ENCODE data around the gene MFSD2A.
A peak's percentile ranks its signal among the peaks of the same experiment; 100 is the strongest.

Gene MFSD2A

DNA sequence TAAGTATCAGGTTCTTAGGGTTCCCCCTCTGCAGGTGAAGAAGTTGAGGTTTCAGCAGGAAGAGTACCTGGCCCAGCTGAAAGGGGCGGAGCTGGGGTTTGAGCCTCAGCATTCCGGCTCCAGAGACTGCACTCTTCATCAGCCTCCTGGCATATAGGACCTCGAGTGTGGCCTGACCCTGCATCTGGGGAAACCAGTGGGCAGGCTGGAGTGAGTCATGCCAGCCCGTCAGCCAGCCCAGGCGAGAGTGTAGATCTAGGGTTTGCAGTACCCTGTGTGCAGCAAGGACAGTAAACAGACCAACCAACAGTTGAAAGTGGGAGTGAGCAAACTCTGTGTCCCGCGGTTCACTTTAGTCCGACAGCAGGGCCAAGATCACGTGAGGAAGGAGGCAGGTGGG is 14.1 kb downstream of the MFSD2A start:
- peaks cover 6% of the 10 kb centered on the region for H3K36me3 ChIP-seq (replicated peaks)

DNA sequence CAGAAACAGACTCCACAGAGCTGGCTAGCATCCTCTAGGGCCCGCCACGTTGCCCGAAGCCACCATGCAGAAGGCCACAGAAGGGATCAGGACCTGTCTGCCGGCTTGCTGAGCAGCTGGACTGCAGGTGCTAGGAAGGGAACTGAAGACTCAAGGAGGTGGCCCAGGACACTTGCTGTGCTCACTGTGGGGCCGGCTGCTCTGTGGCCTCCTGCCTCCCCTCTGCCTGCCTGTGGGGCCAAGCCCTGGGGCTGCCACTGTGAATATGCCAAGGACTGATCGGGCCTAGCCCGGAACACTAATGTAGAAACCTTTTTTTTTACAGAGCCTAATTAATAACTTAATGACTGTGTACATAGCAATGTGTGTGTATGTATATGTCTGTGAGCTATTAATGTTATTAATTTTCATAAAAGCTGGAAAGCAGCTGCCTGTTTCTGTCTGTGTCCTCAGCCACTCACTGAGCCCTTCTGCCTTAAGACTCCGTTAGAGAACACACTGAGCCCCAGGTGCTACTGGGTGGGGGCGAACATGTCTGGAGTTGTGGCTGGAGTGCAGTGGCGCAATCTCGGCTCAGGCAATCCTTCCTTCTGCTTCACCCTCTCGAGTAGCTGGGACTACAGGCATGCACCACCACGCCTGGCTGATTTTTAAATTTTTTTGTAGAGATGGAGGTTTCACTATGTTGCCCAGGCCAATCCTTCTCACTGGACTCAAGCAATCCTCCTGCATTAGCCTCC is 14.8 kb downstream of the MFSD2A start:
- Histone ChIP-seq H3K27me3 (replicated peaks) (no peaks in the 10 kb centered on the region), H3K36me3 (replicated peaks) (peaks cover 6% of the 10 kb centered on the region), H3K27ac (no peak overlapping the region), H3K4me3 (ENCODE audit: low read depth, low read length) (no peak overlapping the region)
- no peak for DNase-seq
- in situ Hi-C loops (cut with HindIII; ENCODE audit: low pct_ligation_motif_present, low sequenced_read_pairs) = no loop called here
- no peak for TF ChIP-seq CTCF (IDR thresholded peaks at IDR 0.05; ENCODE audit: low read depth, low read length, missing control alignments)

More for the DNA sequence above, 14.1 kb downstream of the MFSD2A start:
- DNase-seq = no peak
- Histone ChIP-seq H3K27ac (no peak overlapping the region), H3K4me3 (ENCODE audit: low read depth, low read length) (no peak overlapping the region), H3K27me3 (replicated peaks) (no peaks in the 10 kb centered on the region)
- TF ChIP-seq CTCF (IDR thresholded peaks at IDR 0.05; ENCODE audit: low read depth, low read length, missing control alignments) = no peak
- in situ Hi-C loops (cut with HindIII; ENCODE audit: low pct_ligation_motif_present, low sequenced_read_pairs) = no loop called here

DNA sequence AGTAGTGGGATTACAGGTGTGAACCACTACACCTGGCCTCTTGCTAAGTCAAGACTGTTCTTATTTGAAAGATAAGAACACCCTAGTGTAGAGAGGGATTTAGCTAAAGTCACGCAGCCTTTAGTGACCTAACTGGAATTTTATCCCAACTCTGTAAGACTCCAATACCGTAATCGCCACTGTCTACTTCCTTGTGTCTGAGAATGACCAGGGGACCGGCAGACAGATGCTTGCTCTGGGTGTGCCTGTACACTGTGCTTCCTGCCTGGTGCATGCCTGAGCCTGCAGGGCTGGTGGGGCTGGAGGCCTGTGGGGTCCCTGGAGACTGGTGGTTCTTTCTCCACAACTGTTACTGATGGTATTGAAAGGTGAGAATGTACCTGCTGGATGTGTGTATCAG is 15.3 kb downstream of the MFSD2A start:
- in situ Hi-C loops (cut with HindIII; ENCODE audit: low pct_ligation_motif_present, low sequenced_read_pairs) = no loop called here

GRCh38 chr1:39971138-39971537 is 16.2 kb downstream of the MFSD2A start:
- Histone ChIP-seq H3K4me3 (ENCODE audit: low read depth, low read length) (no peak overlapping the region), H3K36me3 (replicated peaks) (peaks cover 6% of the 10 kb centered on the region), H3K27ac (no peak overlapping the region), H3K27me3 (replicated peaks) (no peaks in the 10 kb centered on the region)
- TF ChIP-seq CTCF (IDR thresholded peaks at IDR 0.05; ENCODE audit: low read depth, low read length, missing control alignments) = no peak
- DNase-seq = no peak
- in situ Hi-C loops (cut with HindIII; ENCODE audit: low pct_ligation_motif_present, low sequenced_read_pairs) = no loop called here

More for the DNA sequence above, 15.3 kb downstream of the MFSD2A start:
- Histone ChIP-seq H3K36me3 (replicated peaks) (peaks cover 6% of the 10 kb centered on the region), H3K27ac (no peak overlapping the region), H3K4me3 (ENCODE audit: low read depth, low read length) (no peak overlapping the region), H3K27me3 (replicated peaks) (no peaks in the 10 kb centered on the region)
- TF ChIP-seq CTCF (IDR thresholded peaks at IDR 0.05; ENCODE audit: low read depth, low read length, missing control alignments) = no peak
- DNase-seq = no peak

DNA sequence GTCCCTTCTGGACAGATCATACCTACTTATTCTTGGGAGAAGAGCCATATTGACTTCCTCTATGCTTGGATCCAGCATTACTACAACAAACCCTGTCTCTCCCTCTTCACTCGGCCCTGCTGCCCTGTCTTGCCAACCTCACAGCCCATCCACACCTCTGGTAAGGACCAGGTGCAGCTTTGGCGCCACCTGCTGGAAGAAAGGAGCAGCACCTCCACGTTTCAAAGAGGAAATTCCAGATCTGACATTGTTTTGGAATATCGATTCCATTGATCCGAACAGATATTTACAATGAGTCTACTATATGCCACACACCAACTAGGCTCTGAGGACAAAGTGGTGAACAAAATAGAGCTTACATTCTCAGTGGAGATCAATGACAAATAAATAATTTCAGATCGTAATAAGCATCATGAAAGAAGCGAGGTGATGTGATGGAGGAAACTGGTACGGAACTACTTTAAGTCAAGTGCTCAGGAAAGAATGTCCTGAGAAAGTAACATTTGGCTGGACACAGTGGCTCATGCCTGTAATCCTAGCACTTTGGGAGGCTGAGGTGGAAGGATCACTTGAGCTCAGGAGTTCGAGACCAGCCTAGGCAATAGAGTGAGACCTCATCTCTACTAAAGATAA is 18.7 kb downstream of the MFSD2A start:
- no peak overlapping the region for H3K4me3 ChIP-seq (ENCODE audit: low read depth, low read length)
- no peaks in the 10 kb centered on the region for H3K27me3 ChIP-seq (replicated peaks)
- peak; percentile 55 for DNase-seq
- in situ Hi-C loops (cut with HindIII; ENCODE audit: low pct_ligation_motif_present, low sequenced_read_pairs) = no loop called here
- peak; percentile 98 for TF ChIP-seq CTCF (IDR thresholded peaks at IDR 0.05; ENCODE audit: low read depth, low read length, missing control alignments)
- H3K27ac ChIP-seq = no peak overlapping the region
- peaks cover 2% of the 10 kb centered on the region for H3K36me3 ChIP-seq (replicated peaks)
